AG08395 (cell line): ENCODE results near the gene MOGAT1.

Source experiments
- DNase-seq: peaks from one replicate; pipeline ENCODE4 v3.0.0; 2012; ENCODE audit warnings: mixed read lengths, low spot score

The MOGAT1 gene, protein sequence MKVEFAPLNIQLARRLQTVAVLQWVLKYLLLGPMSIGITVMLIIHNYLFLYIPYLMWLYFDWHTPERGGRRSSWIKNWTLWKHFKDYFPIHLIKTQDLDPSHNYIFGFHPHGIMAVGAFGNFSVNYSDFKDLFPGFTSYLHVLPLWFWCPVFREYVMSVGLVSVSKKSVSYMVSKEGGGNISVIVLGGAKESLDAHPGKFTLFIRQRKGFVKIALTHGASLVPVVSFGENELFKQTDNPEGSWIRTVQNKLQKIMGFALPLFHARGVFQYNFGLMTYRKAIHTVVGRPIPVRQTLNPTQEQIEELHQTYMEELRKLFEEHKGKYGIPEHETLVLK

GRCh38 chr2:222671259-222672067 is at the start of gene MOGAT1:
MOGAT1 (plus strand) TSS chr2:222671658; CDS start chr2:222671786, 128 bp downstream.
- peak; percentile 31 for DNase-seq

DNA sequence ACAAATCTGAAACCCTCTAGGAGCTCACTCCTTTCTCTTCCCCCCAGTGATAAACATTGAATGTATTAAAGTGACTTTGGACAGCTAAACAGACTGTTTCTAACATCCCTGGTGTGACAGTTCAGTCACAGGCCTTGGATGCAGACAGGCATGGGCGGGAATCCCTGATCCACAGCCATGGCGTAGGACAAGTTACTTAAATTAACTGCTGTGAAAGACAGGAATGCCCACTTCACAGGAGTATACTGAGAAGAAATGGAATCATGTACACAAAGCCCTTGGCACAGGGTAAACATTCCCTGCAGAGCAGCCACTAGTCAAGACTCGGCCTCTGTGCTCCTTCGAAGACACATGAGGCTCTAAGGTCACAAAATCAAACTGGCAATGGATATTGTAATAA is 49.6 kb upstream of the MOGAT1 start:
- no peak for DNase-seq

- no peak for DNase-seq
These were observed 48.5 kb upstream of the MOGAT1 start for GRCh38 chr2:222622910-222623309.

DNA sequence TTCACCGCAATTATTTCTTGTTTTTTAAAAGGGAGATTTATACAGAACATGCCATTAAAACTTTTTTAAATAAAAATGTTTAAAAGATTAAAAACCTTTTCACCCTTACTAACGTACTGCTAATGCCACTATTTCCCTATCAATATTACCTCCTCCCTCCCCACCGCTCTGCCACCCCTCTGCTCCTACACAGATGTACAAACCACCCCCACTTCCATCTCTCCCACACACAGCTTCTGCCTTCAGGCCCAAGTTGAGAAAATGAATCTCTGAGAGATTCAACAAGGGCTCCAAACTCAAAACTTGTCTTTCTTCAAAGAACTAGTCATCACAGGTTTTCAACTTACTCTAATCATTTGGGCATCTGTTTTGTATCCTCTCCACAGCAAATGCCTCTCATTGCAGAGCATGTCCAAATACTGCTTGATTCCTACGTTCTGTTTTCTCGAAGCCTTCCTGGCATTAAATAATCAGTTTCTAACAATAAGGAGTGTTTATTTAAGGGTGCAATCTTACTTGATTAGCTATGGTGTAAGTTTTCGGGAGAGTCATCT is 47.6 kb upstream of the MOGAT1 start:
- DNase-seq, result no peak

GRCh38 chr2:222627764-222628163 is 43.7 kb upstream of the MOGAT1 start:
- no peak for DNase-seq

GRCh38 chr2:222635295-222635694 is 36.2 kb upstream of the MOGAT1 start:
- no peak for DNase-seq

GRCh38 chr2:222637067-222637466 is 34.4 kb upstream of the MOGAT1 start:
- DNase-seq, result no peak

DNA sequence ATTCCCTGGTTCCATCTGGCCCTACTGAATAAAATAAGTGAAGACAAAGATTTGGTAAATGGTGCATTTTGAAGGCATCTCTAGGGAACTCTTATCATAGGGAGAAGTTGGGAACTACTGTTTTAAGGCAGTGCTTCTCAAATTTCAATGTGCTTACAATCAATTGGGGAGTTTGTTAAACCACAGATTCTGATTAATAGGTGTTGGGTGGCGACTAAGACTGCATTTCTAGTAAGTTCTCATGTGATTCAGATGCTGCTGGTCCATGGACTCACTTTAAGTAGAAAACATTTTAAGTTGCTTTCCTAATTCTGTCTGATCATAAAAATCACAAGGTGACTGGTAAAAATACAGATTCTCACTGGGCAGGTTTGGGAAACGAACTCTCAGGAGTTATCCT is 30.1 kb upstream of the MOGAT1 start:
- DNase-seq, result no peak

GRCh38 chr2:222643134-222643533 is 28.3 kb upstream of the MOGAT1 start:
- no peak for DNase-seq

DNA sequence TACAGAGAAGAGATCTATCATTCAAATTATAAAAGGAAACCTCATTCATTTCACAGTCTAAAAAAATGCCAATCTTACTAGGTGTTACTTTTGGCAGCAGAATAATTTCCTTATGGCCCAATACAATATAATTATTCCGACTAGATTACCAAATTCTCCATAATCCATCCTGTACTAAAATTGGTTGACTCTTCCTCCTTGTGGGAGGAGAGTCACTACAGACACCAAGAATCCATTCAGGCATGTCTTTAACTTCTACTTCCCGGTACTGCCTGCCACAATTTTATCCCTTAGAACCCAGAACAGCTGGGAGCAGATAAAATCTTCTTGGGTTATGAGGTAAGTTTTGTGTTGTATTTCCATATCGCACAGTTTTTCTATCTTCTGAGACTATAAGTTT is 25.4 kb upstream of the MOGAT1 start:
- no peak for DNase-seq

- no peak for DNase-seq
These were observed 21.7 kb upstream of the MOGAT1 start for GRCh38 chr2:222649801-222650200.

DNA sequence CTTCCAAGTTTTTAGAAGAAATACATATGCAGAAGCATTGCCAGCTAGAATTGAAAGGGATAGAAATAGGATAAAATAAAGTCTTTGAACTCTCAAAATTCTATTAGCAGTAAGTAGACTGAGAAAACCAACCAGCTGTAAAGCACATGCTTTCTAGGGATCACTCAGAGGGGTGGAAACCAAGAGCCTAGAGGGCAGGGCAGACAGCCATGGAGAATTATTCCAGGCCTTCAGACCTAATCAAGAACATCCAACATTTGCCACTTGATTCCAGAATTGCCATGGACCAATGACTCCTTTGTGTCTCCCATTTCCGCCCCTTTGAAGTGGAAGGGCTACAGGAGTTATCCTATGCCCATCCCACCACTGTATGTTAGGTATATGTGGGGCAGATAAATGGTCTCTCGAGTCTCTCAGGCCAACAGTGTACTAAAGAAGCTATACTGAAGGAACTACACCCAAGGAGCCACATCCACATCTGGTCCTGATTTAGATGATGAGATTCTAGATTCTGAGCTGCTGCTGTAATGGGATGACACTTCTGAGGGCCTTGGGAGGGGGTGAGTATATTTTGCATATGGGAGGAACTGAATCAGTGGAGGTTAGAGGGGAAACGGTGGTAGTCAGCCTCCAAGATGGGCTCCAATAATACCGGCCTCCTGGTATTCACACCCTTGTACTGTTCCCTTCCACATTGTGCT is 19.6 kb upstream of the MOGAT1 start:
- DNase-seq, result peak; percentile 40

DNA sequence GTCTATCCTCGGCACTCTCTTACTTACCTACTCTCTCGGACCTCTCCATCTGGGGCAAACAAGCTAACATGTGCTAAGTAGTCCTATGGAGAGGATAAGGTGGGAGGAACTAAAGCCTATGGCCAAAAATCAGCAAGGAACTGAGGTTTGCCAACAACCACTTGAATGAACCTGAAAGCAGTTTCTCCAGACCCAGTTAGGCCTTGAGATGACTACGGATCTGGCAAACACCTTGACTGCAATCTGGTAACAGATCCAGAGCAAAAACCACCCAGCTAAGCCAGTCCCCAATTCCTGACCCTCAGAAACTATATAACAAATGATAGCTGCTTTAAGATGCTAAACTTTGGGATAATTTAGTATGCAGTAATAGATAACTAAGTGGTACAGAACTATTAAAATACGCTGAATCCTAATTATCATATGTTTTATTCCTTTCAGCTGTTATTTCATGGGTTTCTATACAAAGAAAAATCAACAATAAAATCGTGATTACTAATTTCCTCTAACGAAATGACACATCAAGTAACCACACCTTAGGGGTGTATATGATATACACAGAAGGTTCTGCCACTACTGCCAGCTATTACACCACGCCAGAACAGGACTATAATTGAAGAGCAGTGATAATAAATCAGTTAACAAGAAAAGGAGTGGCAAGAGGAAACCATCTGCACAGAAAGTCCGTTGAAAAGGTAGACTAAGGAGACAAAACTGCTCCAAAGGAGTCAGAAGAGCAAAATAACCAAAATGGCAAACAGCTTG is 18.8 kb upstream of the MOGAT1 start:
- DNase-seq, result no peak

- no peak for DNase-seq
These were observed 18.2 kb upstream of the MOGAT1 start for GRCh38 chr2:222653280-222653679.

- peak; percentile 98 for DNase-seq
These were observed 15.5 kb upstream of the MOGAT1 start, which contains the start of gene FARSB for GRCh38 chr2:222655787-222656525. FARSB (minus strand) TSS chr2:222656092; CDS start chr2:222656073, 19 bp downstream.

- no peak for DNase-seq
These were observed 14.7 kb upstream of the MOGAT1 start for GRCh38 chr2:222656526-222657446.

- DNase-seq, result no peak
These were observed 8.0 kb upstream of the MOGAT1 start for GRCh38 chr2:222663479-222663878.

DNA sequence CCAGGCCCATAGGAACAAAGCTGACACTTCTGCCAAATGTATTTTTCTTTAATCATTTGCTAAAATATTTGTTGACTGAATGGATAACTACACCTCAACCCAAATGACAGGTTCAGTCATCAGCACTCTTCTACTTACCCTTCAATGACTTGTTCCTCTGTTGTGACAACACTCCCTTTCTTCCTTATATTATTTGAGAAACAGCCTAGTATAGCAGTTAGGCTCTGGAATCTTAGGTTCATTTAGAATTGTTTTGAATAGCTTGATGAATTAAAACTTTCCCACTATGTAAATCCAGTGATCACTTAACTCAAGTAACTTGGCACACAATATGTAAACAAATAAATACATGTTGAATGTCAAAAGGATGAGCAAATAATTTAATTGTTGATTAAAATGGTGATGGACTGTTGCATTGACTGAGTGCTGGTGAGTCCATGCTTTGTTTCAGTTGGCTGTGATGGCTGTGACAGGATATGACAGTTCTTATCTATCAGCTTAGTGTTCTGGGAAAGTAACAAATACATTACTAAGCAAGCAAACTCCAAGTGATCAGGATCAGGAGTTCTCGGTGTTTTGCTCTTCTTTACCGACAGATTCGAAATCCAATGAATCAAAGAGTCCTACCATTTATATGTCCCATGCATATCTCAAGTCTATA is 2.8 kb upstream of the MOGAT1 start:
- no peak for DNase-seq

DNA sequence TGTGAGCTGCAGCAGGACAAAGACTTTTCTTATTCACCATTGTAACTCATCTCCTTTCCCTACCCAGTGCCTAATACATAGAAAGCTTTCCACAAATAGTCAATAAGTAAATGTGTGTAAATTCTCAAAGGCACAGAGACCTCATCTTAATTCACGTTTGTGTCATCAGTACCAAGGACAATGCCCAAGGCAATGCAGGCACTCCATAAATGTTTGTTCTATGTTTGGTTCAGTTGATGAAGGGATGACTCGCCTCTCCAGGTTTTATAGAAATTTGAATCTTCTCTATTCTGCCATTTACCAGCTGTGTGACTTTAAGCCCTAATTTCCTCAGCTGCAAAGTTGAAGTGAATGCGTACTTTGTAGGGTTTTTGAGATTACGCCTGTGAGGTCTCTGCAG is 2.1 kb upstream of the MOGAT1 start:
- no peak for DNase-seq
